NCI-H1417 (cell line): ENCODE data around the gene SMC6.

Experiments used
- DNase-seq, 3 experiments: peaks; one replicate each; lab custom pipeline; 2025; lab: John Stamatoyannopoulos, UW

SMC6 gene

DNA sequence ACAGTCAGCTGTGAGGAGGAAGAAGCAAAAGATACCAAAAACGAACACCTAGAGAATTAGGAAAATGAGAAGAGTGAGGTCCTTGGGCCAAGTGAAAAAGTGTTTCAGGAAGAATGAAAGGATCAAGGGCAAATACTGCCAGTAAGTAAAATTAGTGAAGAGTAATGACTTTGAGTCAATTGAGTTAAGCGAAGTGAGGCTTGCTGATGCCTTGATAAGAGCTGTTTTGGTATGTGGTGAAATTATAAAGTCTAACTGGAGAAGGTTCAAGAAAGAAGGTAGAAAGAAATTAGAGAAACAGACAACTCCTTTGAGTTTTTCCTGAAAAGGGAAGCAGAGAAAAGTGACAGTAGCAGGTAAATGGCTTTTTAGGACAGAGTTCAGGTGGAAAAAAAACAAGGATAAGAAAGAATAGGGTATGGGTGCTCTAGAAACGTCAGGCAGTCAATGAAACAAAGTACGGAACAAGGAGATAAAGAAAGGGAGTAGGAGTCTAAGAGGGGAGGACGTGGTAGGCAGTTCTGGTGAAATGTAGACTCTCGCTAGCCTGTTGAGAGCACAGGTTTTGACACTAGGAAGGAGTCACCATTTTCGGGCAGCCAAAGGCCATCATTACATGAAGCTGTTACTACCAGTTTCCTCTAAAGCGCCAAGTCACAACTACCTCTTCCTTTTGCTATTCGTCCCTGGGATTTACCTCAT is 42.9 kb downstream of the SMC6 start:
- no peak for DNase-seq

DNA sequence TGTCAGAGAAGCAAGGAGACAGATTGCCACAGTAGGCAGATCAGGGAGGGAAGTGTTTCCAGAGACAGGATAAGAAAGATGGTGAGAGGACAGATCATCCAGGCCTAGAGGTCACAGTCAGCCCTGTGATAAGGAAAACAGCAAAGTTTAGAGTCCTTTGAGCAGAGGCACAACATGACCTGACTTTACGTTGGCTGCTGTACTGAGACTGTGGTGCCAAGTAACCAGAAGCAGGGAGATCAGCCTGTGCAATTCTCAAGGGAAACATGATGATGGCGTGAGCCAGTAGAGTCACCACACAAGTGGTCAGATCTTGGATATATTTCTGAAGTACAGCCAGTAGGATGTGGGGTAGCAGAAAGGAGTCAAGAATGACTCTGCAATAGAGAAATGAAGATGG is 43.7 kb downstream of the SMC6 start:
- no peak for DNase-seq

DNA sequence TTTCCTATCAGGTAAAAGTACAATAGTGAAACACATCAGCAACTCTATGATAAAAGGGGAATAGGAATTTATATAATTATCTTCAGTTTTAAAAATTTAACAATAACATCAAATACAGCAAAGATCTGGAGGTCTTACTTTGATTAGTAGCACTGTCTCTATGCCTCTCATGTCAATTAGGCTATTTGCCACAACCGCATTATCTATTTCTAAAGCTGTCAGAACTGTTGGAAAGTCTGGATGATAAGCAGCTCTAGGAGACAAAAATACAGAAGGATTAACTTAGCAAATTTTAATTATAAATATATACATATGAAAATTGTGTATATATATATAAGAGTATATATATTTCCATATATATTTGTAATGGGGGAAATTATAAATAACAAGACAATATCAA is 45.1 kb downstream of the SMC6 start:
- no peak for DNase-seq

DNA sequence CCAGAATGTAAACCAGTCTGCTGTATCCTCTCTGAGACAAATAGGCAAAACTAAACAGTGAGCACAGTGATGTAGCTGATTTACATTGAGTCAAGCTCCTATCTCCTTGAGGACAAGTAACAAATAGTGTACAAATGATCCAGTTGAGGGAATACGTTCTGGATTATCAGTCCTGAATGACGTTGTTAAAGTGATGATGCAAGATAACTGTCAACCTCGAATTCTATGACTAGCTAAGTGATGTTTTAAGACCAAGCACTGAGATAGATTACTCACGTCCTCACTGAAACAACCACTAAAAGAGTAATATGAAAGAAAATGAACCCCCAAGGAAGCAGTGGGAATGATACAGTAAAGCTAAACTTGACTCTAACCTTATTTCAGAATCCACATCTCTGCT is 46.8 kb downstream of the SMC6 start:
- no peak for DNase-seq

DNA sequence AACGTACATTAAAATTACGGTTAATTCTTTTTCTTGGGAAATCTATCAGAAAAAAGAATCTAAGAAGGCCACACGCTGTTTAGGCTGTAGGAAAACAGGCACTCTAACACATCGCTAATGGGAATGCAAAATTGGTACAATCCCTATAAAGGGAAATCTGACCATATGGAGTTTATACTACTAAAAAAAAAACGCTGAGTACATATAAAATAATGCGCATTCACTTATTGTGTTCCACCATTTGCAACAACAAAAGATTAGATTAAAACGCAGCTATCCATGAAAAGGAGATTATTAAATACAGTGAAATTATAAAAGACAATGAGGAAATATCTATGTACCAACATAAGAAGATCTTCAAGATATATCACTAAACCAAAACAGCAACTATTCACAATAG is 62.8 kb downstream of the SMC6 start:
- no peak for DNase-seq

DNA sequence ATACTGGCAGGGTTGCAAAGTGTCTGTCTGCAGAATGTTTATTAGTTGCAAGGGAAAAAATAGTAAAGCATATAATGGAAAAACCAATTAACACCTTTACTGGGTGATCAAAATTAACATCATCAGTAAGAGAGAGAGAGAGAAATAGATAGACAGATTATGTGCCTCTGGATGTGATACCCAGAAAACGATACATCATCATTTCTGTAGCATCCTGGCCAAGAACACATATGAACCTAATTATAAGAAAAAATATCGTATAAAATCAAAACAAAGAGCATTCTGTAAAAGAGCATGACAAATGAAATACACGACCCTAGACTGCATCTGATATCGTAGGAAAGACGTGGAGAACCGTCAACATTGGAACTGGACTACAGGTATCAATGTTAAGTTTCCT is 64.6 kb downstream of the SMC6 start:
- no peak for DNase-seq

DNA sequence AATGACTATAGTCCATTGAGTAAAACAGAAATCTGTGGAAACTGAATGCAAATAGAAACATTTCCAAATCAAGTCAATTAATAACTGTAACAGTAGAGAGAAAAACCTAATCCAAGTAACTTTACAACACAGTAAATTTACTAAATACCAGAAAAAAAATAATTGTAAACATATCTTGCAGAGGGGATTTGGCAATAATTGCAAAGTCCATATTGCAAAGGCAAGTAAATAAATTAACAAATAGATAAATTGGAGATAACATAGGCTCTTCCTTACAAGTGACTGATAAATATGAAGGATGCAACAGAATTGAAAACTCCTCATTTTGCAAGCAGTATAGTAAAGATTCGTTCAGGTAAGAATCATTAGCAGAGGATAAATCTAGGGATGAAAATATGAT is 65.0 kb downstream of the SMC6 start:
- no peak for DNase-seq

DNA sequence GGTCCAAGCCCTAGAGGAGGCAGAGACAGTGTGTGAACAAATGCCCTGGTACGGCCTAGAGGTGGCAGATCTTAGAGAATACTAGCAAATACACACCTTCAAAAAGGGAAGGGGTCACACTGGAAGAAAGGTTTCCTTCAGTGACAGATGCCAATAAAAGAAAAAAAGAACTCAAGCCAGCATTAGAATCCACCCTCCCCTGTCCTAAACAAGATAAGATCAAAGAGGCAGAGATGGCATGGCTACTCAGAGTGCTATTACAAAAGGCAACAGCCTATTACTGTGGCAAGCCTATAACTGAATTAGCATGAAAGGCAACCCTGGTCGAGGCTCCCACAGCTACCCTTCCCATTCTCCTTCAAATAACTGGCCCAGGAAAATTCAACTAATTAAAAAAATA is 69.6 kb downstream of the SMC6 start:
- no peak for DNase-seq

DNA sequence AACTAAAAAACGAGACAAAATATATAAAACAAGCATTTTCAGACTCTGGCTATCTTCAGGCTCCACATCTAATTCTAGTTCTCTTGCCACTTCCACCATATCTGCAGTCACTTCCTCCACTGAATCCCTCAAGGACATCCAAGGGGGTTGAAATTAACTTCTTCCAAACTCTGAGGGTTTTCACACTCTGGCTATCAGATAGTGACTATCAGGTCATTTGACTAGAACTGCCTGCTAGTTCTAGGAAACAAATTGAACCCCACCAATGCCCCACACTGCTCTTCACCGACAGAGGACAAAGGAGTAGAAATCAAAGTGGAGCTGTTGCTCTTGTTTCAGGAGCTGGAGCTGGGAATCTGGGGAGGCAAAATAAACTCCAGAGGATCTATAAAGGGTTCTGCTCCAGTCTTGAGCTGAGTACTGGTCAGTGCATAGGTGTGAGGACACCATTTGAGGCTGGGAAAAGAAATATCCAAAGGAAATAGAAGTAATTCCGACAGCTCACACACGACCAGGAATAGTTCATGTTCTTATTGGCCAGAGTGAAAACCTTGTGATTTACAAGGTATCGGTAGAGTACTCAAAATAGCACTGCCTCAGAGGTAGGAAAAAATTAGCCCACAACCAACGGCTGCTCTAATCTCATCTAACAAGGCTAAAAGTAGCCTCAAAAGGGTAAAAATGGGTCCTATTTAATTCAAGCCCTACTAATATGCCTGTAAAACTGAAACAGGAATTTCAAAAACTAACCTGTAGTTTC is 71.3 kb downstream of the SMC6 start:
- DNase-seq = no peak

DNA sequence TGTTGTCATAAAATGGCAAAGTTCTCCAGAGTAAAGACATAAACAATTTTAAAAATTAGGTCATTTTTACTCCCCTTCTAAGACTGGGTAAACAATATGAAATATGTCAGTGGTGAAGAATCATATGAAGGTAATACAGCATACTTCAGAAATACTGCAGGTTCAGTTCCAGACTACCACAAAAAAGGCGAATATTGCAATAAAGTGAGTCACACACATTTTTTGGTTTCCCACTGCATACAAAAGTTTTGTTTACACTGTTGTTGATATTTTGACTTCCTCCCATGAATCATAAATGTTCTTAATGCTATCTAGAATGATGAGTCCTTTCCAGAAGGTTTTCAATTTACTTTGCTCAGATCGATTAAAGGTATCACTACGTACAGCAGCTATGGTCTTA is 73.5 kb downstream of the SMC6 start:
- DNase-seq = no peak

DNA sequence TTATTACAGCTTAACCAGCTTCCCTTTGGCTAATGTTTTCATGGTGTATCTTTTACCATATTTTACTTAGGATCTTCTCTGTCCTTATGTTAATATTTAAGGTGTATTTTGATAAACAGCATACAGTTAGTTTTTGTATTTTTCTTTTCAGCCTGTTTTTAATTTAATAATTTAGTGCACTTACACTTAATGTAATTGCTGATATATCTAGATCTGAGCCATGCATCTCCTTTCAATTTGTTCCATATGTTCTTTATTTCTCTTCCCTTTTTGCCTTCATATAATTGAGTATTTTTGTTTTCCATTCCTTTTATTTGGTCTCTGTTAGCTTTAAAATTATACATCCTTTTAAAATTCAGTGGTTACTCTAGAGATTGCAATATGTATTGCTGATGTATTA is 78.8 kb downstream of the SMC6 start:
- DNase-seq = no peak

DNA sequence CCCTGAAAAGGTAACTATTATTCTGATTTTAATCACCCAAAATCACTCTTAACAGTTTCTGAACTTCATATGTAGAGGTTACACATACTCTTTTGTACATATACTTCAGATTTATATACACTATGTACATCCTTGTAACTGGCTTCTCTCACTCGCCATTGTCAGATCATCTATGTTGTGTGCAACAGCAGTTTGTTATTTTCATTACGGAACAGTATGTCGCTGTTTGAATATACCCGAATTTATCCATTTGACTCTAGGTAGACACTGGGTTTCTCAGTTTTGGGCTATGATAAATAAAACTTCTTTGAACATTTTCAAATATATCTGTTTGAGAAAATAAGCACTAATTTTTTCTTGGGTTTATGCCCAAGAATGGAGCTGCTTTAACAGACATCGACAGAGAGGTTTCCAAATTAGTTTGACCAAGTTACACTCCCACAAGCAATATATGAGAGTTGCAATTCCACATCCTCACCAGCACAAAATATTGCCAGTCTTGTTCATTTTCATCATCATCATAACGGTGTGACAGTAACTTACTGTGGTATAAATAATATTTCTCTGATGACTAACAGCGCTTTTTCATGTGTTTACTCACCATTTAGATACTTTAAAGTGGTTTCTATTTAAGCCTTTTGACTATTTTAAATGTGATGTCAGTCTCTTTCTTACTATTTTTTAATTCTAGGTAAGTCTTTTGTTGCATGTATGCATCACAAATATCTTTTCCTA is 80.9 kb downstream of the SMC6 start:
- DNase-seq = no peak

DNA sequence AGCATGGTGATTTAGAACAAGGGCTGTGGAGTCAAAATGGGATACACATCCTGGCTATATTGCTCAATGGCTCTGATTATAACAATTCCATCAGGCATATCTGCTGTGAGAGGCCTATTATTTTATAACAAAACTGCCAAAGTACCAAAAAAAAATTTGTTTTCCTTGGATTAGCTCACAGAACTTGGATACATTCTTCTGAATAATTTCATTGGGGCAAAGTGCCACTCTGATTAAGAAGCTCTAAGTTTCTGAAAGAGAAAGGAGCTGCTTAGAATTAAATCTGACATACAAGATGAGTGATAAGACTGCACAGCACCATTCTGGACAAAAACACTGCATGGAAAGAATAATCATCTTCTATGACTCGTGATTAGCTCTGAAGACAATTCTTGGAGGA is 85.7 kb downstream of the SMC6 start:
- no peak for DNase-seq

DNA sequence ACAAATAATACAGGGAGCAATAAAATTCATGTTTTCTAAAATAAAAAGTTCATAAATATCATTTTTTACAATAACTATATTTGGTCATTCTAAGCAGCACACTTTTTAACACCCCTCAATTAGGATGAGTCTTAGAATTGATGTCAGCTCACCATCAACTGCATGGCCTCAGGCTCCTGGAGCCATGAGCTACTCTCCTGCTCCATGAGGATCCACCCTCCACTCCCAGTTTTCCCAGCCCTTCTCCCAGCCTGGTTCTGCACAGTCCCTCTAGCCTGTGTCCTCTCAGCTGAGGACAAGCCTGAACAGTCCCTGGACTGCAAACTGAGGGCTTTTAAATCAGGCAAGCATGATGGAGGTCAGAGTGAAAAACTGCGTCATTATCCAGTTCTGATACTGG is 89.1 kb downstream of the SMC6 start:
- DNase-seq = no peak

DNA sequence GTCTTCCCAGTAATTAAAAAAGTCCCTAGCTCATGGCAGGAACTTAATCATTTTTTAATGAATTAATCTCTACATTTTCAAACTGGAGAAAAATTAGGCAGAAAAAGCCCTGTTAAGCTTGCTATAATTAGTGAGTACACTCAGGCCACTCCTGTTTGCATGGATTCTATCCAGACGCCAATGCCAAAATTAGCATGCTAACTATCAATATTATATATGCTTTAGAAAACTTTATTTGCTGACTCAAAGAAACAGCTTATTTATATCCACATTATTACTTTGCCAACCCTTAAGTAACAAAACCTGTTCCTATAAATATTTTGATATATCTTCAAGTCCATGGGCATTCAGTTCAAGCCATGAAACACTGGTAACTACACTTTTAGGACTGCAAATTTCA is 90.9 kb downstream of the SMC6 start:
- no peak for DNase-seq

DNA sequence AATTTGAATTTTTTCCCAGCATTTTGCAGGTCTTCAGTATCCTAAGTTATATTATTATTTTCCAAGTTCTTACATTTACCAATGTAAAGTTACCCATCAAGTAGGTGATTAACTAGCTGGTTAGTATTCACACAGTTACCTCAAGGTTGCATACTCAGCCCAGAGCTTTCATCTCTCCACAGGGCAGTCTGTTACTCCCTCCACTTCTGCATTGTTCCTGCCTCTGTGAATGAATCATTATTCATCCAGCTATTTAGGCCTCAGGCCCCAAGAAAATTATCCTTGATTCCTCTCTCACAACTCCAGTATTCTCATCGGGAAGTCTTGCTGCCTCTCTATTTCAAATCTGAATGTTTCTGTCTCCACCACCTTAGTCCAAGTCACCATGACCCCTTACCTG is 92.2 kb downstream of the SMC6 start:
- no peak for DNase-seq

DNA sequence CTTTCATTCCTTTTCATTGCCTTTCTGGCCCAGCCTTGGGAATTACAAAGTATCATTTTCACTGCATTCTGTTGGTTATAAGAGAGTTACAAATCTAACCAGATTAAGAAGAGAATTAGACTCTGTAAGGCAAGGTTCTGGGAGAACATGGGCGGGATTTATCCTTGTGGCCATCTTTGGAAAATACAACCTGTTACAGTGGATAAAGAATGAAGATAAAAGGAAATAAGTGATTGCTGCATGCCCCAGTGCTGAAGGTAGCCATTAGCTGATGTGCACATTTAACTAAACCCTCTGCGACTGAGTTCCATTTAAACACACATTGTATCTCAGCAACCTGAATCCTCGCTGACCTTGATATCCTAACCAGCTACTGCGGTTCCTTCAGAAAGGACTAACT is 93.4 kb downstream of the SMC6 start:
- no peak for DNase-seq

DNA sequence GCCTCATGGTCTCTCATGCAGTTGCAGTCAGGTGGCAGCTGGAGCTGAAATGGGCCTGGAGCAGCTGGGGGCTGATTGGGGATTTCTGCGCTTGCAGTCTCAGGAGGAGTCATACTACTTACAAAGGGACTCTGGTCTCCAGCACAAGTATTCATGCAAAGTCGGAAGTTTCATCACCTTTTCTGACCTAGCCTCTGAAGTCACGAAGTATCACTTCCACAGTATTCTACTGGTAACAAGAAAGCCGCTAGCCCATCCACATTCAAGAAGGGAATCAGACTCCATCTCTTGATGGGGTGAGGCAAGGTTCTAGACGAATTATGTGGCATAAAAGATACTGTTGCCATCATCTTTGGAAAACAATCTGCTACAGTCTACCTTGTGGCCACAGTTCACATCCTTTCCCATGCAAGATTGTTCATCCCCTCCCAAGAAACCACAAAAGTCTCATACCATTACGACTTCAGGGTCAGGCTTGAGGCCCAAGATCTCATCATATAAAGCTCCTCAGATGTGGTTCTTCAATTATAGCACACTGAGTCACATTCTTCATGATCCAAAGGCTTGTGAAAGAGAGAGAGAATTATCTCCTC is 95.3 kb downstream of the SMC6 start:
- no peak for DNase-seq

DNA sequence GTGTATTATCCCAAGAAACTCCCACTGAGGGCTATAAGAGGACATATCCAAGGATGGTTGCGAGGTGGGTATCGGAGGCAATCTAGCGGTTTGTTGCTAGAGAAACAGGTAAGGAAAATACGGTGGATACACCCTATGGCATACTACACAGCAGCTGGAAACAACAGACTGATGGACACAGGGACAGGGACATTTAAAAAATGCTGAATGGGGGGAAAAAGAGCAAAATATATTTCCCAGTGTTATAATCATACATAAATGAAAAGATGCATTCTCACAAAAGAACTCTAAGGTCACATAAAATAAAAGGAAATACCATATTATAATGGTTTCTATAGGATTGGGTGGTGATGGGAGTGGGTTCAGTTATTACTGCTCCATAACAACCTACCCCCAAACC is 95.9 kb downstream of the SMC6 start:
- DNase-seq = no peak

DNA sequence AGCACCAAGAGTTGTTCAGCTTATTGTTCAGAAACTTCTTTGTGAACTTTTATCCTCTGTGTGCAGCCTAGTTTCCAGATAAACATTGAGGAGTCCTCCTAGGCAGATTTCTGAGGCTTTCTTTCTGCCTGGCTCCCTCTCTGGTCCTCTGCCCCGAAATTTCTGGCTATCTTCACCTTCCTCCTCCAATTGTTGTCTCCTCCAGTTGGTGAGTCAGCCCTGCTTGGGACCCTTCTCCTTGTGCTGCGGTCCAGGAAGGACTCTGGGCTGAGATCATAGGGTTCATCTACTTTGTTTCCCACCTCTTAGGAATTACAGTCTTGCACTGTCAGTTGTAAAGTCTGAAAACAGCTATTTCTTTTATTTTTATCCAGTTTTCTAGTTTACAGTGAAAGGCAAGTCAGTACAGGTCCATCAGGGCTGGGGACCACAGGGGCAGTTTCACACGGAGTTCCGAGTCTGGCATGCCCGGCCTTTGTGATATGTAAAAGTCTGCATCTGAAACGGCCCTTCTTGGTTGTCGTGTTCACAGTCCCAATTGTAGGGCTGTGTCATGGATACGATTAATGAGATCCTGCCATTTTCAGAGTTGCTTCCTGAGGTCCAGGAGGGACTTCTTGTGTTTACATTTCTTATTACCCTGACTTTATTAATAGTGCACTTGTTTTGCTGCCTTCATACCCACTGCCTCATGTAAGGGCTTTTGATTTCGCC is 100.8 kb downstream of the SMC6 start:
- no peak for DNase-seq

DNA sequence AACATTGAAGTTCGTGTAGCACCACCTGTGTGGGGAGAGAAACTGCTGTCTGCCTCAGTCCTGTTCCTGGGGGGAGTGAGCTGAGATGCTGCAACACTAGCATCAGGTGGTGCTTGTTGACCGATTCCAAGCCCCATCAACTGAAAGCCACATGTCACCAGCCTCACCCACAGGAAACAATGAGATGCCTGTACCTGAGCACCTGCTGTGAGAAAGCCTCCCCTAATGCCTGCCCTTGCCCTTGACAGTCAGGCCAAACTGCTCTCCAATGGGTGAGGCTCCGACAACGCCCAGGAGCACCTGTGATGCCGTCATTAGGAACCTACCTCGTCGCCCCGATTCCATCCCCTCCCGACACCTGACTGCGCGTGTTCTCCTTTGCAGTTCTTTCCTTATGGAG is 104.6 kb downstream of the SMC6 start:
- DNase-seq = no peak

DNA sequence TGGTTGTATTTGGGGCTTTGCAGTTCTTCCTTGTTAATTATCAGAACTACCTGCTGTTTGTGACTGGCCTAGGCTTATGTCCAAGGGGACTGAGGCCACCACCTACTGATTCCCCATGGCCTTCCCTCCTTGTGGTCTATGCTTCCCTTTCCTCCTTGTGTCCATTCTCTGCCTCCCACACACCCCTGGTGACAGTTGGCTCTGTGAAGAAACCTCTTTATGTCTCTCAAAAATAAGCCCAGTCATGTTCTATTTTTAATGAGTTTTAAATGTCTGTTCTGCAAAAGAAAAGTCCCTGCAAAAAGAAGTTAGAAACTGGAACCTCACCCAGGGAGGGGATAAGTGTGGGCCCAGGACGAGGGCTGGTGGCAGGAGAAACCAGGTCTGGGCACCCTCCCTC is 105.0 kb downstream of the SMC6 start:
- no peak for DNase-seq
